Liver (tissue), 3 donors: ENCODE results near the gene CLDN3.

Experiments
- ATF3 ChIP-seq: IDR thresholded peaks from 2 replicates; pipeline ENCODE4 v1.6.1; 2016; ENCODE audit warnings: antibody characterized with exemption
- CTCF ChIP-seq: fragments of 150-350 bp; IDR thresholded peaks from 2 replicates; pipeline ENCODE4 v1.5.1; 2017; ENCODE audit warnings: improper control_type of control experiment, low read depth, low read length; ENCODE audit not compliant: missing input control
- EGR1 ChIP-seq, 2 donors: IDR thresholded peaks; 2 replicates each; pipeline ENCODE4 v1.6.1; 2016 to 2018; ENCODE audit warnings: antibody characterized with exemption in 2 of 2, low read depth in 2 of 2
- FOXA1 ChIP-seq: IDR thresholded peaks from 2 replicates; pipeline ENCODE4 v1.6.1; 2016; ENCODE audit warnings: antibody characterized with exemption
- GABPA ChIP-seq, 2 donors: IDR thresholded peaks in 1 of 2; conservative IDR thresholded peaks in 1 of 2; 2 replicates each; pipeline ENCODE4 v1.6.1; 2016; ENCODE audit warnings: antibody characterized with exemption in 2 of 2, mild to moderate bottlenecking in 1 of 2, moderate library complexity in 1 of 2
- HNF4G ChIP-seq: IDR thresholded peaks from 2 replicates; pipeline ENCODE4 v1.6.1; 2016; ENCODE audit warnings: antibody characterized with exemption
- JUND ChIP-seq, 2 donors: IDR thresholded peaks; 2 replicates each; pipeline ENCODE4 v1.6.1; 2016; ENCODE audit warnings: antibody characterized with exemption in 2 of 2
- MAX ChIP-seq: IDR thresholded peaks from 2 replicates; pipeline ENCODE4 v1.6.1; 2016; ENCODE audit warnings: antibody characterized with exemption
- REST ChIP-seq: IDR thresholded peaks from 2 replicates; pipeline ENCODE4 v1.6.1; 2016; ENCODE audit warnings: antibody characterized with exemption, mild to moderate bottlenecking
- SP1 ChIP-seq: IDR thresholded peaks from 2 replicates; pipeline ENCODE4 v1.6.1; 2018; ENCODE audit warnings: antibody characterized with exemption, mild to moderate bottlenecking
- TAF1 ChIP-seq: conservative IDR thresholded peaks from 2 replicates; pipeline ENCODE4 v1.6.1; 2016; ENCODE audit warnings: antibody characterized with exemption, mild to moderate bottlenecking
- YY1 ChIP-seq: IDR thresholded peaks from 2 replicates; pipeline ENCODE4 v1.6.1; 2016; ENCODE audit warnings: antibody characterized with exemption, mild to moderate bottlenecking
- donor health status: healthy.
- donor health status: healthy.

GRCh38 chr7:73732397-73732796, 37.7 kb downstream of the CLDN3 start:
- TF ChIP-seq MAX (no peak), JUND (IDR thresholded peaks at IDR 0.05) (no peak), CTCF (no peak), EGR1 (IDR thresholded peaks at IDR 0.05; ENCODE audit: low read depth in 2 of 2) (no peak), REST (no peak), HNF4G (no peak), FOXA1 (no peak), SP1 (no peak), ATF3 (no peak), YY1 (no peak), GABPA (IDR thresholded peaks at IDR 0.05 in 1 of 2, conservative IDR thresholded peaks at IDR 0.05 in 1 of 2) (no peak), TAF1 (no peak)
